Activated CD4-positive, alpha-beta memory T cell treated with anti-CD3 and anti-CD28 coated beads for 36 hours (primary cell): ENCODE results near the gene IFITM2. TPM values are rescaled to one million over a fixed set of nuclear protein-coding genes. Genes with fewer than 3 reads are reported as not detected.

Experiments used
- CTCF ChIA-PET: fragments of 350-600 bp; sonication (Branson Sonifier 250); formaldehyde crosslinking; loops from one replicate; lab custom pipeline; 2021; ENCODE audit warnings: antibody characterized with exemption, inconsistent platforms; lab: Charles Lee
- POLR2A ChIA-PET: fragments of 350-600 bp; sonication (Branson Sonifier 250); formaldehyde crosslinking; loops from one replicate; lab custom pipeline; 2021; ENCODE audit warnings: antibody characterized with exemption; lab: Charles Lee
- DNase-seq: peaks from one replicate; pipeline ENCODE4 v3.0.0-alpha.2; 2020
- H3K27ac Mint-ChIP-seq: one replicate; pipeline ENCODE4 v1.8.0; 2021; ENCODE audit warnings: mixed read lengths
- H3K27me3 Mint-ChIP-seq: one replicate; pipeline ENCODE4 v1.8.0; 2021; ENCODE audit warnings: mixed read lengths
- H3K36me3 Mint-ChIP-seq: one replicate; pipeline ENCODE4 v1.8.0; 2021; ENCODE audit warnings: mixed read lengths
- H3K4me1 Mint-ChIP-seq: one replicate; pipeline ENCODE4 v1.8.0; 2021; ENCODE audit warnings: low read depth, mixed read lengths
- H3K4me3 Mint-ChIP-seq: one replicate; pipeline ENCODE4 v1.8.0; 2021; ENCODE audit warnings: mild to moderate bottlenecking, mixed read lengths
- H3K9me3 Mint-ChIP-seq: one replicate; pipeline ENCODE4 v1.8.0; 2021; ENCODE audit warnings: mixed read lengths
- intact Hi-C: fragments of 100-400 bp; cut with micrococcal nuclease; formaldehyde crosslinking; loops from one replicate; pipeline ENCODE4 v1.15.1; 2023
- total RNA-seq, 2 experiments: library from RNA; stranded (reverse); gene quantifications; one replicate each; pipeline ENCODE4 v1.2.3, GENCODE V29; 2021

Gene IFITM2
- total RNA-seq, 2 experiments from 2014 or later = 525 to 561 TPM

- Mint-ChIP-seq H3K27ac (no peak overlapping the region), H3K9me3 (peaks cover 7% of the 10 kb centered on the region), H3K4me3 (no peak overlapping the region), H3K27me3 (no peaks in the 10 kb centered on the region), H3K36me3 (peaks cover 1% of the 10 kb centered on the region), H3K4me1 (peaks cover 24% of the 10 kb centered on the region)
- no peak for DNase-seq
- CTCF ChIA-PET = no interaction called here
- POLR2A ChIA-PET = no interaction called here
- intact Hi-C loops = loop anchor here (2.0 to 5.0 kb wide), 3 partner anchors 53 to 150 kb away; partner anchors contain the start of genes BET1L and RIC8A
Observed at GRCh38 chr11:357582-357981, 50.0 kb downstream of the IFITM2 start.

- peaks cover 7% of the 10 kb centered on the region for H3K9me3 Mint-ChIP-seq
- ChIA-PET POLR2A (interaction anchor here (1.2 to 1.7 kb wide), 2 partner anchors 42 to 142 kb away, joined by 3 to 6 read pairs; no protein-coding TSS in a partner anchor), CTCF (interaction anchor here (0.6 to 1.9 kb wide), 6 partner anchors 33 to 108 kb away, joined by 3 to 12 read pairs (median 3); no protein-coding TSS in a partner anchor)
- no peak for DNase-seq
- intact Hi-C loops = loop anchor here (5.0 kb wide), 2 partner anchors 106 to 151 kb away; partner anchors contain the start of genes BET1L and RIC8A
- peaks cover 17% of the 10 kb centered on the region for H3K4me1 Mint-ChIP-seq
- no peak overlapping the region for H3K27ac Mint-ChIP-seq
- H3K4me3 Mint-ChIP-seq = no peak overlapping the region
- H3K27me3 Mint-ChIP-seq = no peaks in the 10 kb centered on the region
- peaks cover 1% of the 10 kb centered on the region for H3K36me3 Mint-ChIP-seq
Observed at GRCh38 chr11:358129-358800, 50.6 kb downstream of the IFITM2 start.

Other genes starting within 250 kb of the IFITM2 start
- gene SCGB1C1, start 114.7 kb upstream of the IFITM2 start, total RNA-seq = not detected
- 10 to 100 TPM; 51.0 to 53.2 TPM for gene BET1L, start 100.4 kb upstream of the IFITM2 start, total RNA-seq
- gene RIC8A, start 100.1 kb upstream of the IFITM2 start, total RNA-seq = 100 to 1,000 TPM; 100 to 104 TPM
- gene SIRT3, start 71.5 kb upstream of the IFITM2 start, total RNA-seq = 10 to 100 TPM; 16.1 to 17.6 TPM
- gene PSMD13, start 70.8 kb upstream of the IFITM2 start, total RNA-seq = 100 to 1,000 TPM; 210 to 214 TPM
- 1 to 10 TPM in 1 of 2 experiments, under 1 TPM in 1; 0.99 to 1.2 TPM for gene NLRP6, start 29.4 kb upstream of the IFITM2 start, total RNA-seq
- gene PGGHG, start 18.7 kb upstream of the IFITM2 start, total RNA-seq = 10 to 100 TPM; 74.3 to 75.0 TPM
- not detected for gene IFITM5, start 8.3 kb upstream of the IFITM2 start, total RNA-seq
- 100 to 1,000 TPM; 195 to 200 TPM for gene IFITM1, start 6.2 kb downstream of the IFITM2 start, total RNA-seq
- gene IFITM3, start 13.0 kb downstream of the IFITM2 start, total RNA-seq = 10 to 100 TPM; 25.6 TPM
- 1 to 10 TPM; 2.1 to 4.0 TPM for gene B4GALNT4, start 61.7 kb downstream of the IFITM2 start, total RNA-seq
- under 1 TPM in 1 of 2 experiments, not detected in 1; 0.40 TPM for gene PKP3, start 86.4 kb downstream of the IFITM2 start, total RNA-seq
- gene SIGIRR, start 107.2 kb downstream of the IFITM2 start, total RNA-seq = 10 to 100 TPM; 55.0 to 57.2 TPM
- 10 to 100 TPM; 41.7 to 45.6 TPM for gene ANO9, start 134.2 kb downstream of the IFITM2 start, total RNA-seq
- gene PTDSS2, start 142.5 kb downstream of the IFITM2 start, total RNA-seq = 10 to 100 TPM; 15.0 to 16.7 TPM
- gene RNH1, start 199.4 kb downstream of the IFITM2 start, total RNA-seq = 100 to 1,000 TPM; 127 to 134 TPM
- gene HRAS, start 227.8 kb downstream of the IFITM2 start, total RNA-seq = 10 to 100 TPM; 39.8 to 42.0 TPM
- 1 to 10 TPM; 1.3 to 1.6 TPM for gene LRRC56, start 229.7 kb downstream of the IFITM2 start, total RNA-seq